SW 1271 (cell line): ENCODE data around the gene MCF2.

Source experiments
- DNase-seq, 2 experiments: peaks; one replicate each; lab custom pipeline; 2025; lab: John Stamatoyannopoulos, UW

Gene MCF2

DNA sequence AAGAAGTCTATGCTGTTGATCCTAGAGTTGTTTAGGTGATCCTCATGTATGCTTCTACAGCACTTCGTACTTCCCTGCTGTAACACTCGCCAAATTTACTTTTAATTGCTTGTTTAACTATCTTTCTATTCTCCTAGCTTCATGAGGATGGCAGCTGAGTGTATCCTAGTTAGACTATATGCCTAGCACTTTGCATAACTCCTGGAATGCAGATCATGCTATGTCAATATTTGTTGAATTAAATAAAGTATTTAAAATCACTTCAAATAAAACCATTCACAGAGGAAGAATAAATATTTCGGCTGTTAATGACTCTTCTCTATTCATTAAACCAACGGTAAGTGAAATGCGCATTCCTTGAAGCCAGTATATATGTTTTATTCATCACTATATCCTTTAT, 122.4 kb downstream of the MCF2 start:
- DNase-seq = no peak

- no peak for DNase-seq
Observed at GRCh38 chrX:139581068-139581467, 126.9 kb downstream of the MCF2 start.

- no peak for DNase-seq
Observed at GRCh38 chrX:139566981-139567380, 141.0 kb downstream of the MCF2 start.

- no peak for DNase-seq
Observed at GRCh38 chrX:139563251-139563650, 144.7 kb downstream of the MCF2 start.

DNA sequence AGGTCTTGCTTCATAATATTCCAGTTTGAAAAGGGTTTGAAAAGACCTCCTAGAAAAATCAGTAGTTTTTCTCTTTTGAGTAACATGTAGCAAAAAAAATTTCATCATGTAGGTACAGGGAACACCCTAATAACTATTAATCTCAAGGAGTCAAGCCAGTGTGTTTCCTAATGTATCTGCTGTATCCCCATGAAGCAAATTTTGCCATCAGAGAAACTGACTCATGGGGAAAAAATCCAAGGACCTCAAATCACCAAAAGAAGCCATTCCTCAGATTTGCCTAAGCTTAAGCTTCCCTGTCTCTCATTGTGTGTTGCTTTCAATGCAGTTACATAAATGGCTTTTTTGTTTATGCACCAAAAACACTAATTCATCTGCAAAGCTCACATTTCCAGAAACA, 147.7 kb downstream of the MCF2 start:
- DNase-seq = no peak

DNA sequence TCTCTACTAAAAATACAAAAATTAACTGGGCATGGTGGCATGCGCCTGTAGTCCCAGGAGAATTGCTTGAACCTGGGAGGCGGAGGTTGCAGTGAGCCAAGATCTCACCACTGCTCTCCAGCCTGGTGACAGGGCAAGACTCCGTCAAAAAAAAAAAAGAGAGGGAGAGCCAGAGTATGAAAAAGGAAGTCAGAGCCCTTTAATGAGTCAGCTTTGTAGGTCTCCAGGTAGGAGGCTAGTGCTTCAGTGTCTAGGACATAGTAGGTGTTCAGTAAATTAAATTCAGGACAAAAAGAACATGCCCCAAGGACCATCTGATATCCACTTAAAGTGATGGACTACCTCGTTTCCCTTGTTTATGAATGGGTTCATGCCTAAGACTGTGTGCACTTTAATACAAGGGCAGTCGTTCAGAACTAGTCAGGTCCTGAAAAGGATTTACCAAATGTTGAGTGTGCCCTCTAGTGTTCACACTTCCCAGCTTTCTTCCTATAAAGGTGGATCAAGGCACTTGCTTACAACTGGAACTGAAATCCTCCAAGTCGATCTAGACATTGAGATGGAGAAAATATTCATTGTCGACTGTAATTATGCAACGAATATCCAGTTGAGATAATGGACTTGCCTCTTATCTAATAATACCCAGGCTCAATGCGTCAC, 148.5 kb downstream of the MCF2 start:
- DNase-seq = peak in 1 of 2 experiments; percentile 18

- DNase-seq = no peak
Observed at GRCh38 chrX:139554991-139555675, 152.8 kb downstream of the MCF2 start.

DNA sequence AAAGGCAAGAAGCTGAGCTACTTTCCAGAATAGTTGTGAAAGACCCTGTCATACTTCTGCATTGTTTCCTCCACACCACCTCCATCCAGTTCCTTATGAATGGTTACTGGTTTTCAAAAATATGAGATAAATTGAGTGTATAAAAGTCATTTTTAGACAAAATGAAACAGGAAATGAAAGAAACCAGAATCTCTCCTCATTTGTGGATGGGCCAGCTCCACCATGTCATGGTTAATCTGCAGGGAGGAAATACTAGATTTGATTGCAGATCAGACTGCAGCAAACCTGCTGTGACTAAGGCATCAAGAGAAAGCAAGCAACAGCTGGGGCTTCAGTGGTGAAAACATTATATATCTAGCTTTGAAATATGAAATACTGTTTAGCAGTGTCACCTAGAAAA, 153.6 kb downstream of the MCF2 start:
- no peak for DNase-seq

DNA sequence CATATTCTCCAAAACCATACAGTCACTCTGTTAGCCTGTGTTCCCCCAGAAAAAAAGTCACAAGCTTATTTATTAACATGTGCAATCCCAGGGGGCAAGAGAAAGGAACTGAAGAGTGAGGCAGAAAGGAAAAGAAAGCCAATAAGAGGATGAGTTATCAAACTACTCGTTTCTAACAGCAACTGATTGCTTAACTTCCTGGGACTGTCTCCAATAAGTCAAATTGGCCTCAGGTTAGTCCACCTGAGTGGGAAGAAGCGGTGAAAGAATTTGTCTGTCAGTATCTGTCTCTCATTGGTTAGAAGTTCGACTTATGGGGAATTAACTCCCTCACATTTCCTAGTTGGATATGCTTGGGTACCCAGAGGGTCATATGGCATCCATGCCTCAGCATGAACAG, 163.4 kb downstream of the MCF2 start:
- no peak for DNase-seq

GRCh38 chrX:139543920-139544319, 164.0 kb downstream of the MCF2 start:
- DNase-seq = no peak

DNA sequence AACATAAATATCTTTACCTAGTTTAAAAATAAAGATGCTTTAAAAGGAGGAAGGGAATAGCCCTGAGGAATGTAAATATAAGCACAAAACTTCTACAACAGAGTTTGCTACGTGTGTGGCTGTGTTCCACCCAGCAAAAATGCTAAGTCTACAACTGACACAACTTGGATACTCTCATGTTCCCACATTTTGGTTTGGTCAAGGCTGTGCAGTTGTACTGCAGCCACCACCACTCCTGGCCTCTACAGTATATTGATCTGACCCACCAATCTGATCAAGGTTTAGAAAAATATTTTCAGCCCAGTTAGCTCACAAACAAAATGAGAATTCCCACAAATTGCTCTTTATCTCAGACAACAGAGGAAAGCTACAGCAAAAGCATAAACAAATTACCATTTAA, 165.3 kb downstream of the MCF2 start:
- DNase-seq = no peak

- no peak for DNase-seq
Observed at GRCh38 chrX:139538907-139539790, 168.8 kb downstream of the MCF2 start.

DNA sequence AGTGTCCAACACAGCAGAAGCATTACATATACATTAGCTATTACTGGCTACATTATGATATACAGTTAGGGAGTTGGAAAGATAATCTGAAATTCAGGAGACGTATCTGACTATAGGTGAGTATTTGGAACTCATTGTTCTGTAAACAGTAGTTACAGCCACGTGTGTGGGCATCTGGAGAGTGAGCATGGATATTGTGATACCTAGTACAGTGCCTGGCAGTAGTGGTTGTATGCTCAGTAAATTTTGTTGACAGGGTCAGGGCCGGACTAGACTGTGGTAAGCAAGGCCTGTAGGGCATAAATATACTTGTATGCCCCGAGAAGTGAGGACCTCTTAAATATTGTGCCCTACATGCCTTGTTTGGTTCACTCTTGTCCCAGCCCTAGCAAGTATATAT, 174.5 kb downstream of the MCF2 start:
- no peak for DNase-seq

DNA sequence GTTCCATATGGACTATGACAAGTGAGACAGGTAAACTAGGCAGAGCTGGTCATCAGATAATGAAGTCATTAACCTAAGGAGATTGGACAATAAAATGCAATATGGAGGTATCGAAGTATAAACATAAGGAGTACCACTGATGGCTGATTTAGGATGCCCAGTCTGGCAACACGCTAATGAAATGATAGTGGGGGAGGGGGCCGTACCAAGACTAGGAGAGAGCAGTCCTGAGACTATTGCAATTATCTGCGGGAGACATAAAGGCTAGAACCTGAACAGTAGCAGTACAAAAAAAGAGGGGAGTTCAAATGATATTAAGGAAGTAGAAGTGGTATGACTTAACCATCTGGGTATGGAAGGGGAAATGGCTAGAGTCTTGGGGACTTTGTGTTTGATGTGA, 175.1 kb downstream of the MCF2 start:
- DNase-seq = no peak
